ENCODE results near the gene PIK3R2.
"Not testable (repeated sequence)": the region's sequence is repeated elsewhere in the genome, so short reads cannot be mapped to it uniquely, and the experiment has no call there.

The PIK3R2 gene

DNA sequence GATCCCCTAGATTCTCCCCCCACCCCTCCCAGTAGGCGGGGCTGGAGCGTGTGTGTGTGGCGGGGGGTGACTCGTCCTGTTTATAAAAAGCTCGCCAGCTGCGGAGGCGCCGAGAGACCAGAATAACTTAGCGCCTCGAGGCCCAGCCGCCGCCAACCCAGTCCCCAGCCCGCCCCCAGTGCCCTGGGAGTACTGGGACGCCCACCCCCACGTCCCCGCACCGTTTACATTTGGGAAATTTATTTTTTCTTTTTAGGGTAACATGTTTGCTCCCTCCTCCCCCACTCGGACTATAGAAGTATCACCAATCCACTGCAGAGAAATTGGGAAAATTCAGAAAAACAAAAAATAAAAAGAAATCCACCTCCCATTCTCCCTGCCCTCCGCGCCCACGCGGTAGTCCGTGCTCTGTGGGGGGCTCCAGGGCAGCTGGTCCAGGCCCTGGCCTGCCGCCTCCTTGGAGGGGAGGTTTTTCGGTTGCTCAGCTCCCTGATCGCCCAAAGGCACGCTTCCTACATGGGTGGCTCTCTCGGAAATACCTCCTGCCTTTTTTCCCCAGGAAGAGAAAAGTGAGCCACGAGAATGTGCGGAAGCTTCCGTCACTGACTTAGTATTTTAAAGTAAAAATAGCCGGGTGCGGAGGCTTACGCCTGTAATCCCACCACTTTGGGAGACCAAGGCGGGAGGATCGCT lies 52.4 kb downstream of the PIK3R2 start:
- TF ChIP-seq, protein P1, sequence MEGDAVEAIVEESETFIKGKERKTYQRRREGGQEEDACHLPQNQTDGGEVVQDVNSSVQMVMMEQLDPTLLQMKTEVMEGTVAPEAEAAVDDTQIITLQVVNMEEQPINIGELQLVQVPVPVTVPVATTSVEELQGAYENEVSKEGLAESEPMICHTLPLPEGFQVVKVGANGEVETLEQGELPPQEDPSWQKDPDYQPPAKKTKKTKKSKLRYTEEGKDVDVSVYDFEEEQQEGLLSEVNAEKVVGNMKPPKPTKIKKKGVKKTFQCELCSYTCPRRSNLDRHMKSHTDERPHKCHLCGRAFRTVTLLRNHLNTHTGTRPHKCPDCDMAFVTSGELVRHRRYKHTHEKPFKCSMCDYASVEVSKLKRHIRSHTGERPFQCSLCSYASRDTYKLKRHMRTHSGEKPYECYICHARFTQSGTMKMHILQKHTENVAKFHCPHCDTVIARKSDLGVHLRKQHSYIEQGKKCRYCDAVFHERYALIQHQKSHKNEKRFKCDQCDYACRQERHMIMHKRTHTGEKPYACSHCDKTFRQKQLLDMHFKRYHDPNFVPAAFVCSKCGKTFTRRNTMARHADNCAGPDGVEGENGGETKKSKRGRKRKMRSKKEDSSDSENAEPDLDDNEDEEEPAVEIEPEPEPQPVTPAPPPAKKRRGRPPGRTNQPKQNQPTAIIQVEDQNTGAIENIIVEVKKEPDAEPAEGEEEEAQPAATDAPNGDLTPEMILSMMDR (IDR thresholded peaks at IDR 0.05; ENCODE audit: extremely low read depth, missing control alignments): no peak
- peak; percentile 81 for DNase-seq (ENCODE audit: low spot score)

DNA sequence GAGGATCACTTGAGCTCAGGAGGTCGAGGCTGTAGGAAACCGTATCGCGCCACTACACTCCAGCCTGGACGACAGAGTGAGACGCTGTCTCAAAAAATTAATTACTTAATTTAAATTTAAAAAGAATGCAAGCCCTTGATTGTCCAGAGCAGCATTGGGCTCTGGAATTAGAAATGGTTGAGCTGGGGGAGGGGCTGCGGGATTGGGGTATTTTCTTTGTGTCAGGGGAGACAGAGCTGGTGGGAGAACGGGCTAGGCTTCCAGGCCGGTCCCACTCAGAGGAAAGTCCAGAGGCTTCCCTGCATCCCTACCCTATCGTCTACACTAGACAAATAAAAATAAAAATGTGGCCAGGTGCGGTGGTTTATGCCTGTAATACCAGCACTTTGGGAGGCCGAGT lies 53.1 kb downstream of the PIK3R2 start:
- TF ChIP-seq, protein P1 (IDR thresholded peaks at IDR 0.05; ENCODE audit: extremely low read depth, missing control alignments): no peak
- DNase-seq (ENCODE audit: low spot score): peak; percentile 1

DNA sequence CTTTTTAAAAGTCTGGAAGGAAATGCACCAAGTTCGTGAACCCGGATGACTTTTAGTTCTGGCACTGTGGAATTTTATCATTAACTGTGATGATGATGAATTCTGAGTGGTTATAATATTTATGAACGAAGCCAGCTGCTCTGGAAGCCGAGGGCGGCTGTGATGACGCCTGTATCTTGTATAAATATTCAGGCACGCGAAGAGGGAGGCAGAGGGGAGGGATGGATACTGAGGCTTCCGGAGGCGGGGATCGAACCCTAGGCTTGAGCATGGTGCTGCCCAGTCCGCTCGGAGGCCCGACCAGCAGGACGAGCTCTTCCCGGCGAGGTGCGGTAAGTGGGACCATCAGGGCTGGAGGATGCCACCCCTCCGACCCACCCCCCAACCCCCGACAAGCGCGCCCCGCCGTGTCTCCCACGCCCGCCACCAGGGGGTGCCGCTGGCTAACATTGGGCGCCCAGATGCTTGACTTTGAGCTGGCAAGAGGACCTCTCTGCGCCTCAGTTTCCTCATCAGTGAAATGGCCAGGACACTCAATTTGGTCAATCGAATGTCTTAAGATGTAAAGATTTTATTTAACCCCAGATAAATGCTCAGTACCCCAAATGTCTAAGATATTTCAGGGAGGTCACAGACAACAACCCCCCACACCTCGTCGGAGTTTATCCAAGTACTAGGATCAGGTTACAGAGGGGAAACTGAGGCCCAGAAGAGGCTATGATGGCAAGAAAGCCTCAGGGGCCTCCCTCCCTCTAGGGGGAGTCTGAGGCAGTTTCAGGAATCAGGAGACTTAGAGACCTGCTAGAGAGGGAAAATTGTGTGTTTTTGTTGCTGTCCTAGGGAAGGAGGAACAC lies 55.4 kb downstream of the PIK3R2 start:
- TF ChIP-seq, protein P1 (IDR thresholded peaks at IDR 0.05; ENCODE audit: extremely low read depth, missing control alignments): peak; percentile 48

DNA sequence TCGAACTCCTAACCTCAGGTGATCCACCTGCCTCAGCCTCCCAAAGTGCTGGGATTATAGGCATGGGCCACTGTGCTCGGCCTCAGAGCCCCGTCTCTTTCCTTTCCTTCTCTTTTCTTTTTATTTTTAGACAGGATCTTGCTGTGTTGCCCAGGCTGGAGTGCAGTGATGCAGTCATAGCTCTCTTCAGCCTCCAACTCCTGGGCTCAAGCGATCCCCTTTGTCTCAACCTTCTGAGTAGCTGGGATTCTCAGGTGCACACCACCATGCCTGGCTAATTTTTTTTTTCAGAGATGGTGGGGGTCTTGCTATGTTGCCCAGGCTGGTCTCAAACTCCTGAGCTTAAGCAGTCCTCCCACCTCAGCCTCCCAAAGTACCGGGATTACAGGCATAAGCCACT lies 56.9 kb downstream of the PIK3R2 start:
- DNase-seq (ENCODE audit: low spot score): not testable (repeated sequence)

More for the DNA sequence above, 55.4 kb downstream of the PIK3R2 start:
- DNase-seq (ENCODE audit: low spot score): peak; percentile 69

DNA sequence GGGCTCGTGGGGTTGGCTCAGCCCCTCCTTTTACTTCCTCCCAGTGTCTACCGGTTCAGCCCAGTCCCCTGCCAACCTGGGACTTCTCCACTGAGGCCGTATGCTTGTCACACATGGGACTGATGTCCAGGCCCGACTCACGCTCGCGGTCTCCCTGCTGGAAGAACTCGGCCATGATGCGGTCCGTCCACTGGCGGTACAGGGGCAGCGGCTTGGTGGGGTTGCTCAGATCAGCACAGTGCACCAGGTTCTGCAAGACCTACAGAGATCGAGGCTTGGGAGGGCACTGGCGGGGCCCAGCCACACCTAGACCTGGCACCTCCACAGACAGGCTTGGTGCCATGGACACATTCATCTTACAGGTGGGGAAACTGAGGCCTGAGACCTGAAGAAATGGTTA lies 58.7 kb downstream of the PIK3R2 start:
- TF ChIP-seq, protein P1 (IDR thresholded peaks at IDR 0.05; ENCODE audit: extremely low read depth, missing control alignments): no peak
- DNase-seq (ENCODE audit: low spot score): no peak

DNA sequence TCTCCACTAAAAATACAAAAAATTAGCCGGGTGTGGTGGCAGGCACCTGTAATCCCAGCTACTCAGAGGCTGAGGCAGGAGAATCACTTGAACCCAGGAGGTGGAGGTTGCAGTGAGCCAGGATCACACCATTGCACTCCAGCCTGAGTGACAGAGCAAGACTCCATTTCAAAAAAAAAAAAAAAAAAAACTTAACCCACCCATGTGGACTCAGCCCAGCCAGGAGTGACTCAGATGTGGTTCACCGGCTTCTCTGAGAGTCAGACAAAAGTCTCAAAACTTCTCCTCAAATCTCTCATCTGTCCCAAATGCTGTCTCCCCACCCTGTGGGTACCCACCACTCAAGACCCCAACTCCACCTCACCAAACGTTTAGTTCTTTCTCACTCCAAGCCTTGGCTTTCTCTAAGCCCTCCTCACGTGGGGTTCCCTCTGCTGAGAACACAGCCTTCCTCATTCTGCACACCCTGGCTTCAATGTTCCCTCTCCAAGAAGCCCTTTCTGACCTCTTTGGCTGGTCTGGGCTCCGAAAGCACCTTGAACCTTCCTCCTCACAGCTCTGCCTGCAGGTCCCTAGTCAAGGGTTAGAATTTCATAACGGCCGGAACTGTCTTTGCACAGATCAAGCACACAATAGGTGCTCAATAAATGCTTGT lies 61.9 kb downstream of the PIK3R2 start:
- no peak for DNase-seq (ENCODE audit: low spot score)
- TF ChIP-seq, protein P1 (IDR thresholded peaks at IDR 0.05; ENCODE audit: extremely low read depth, missing control alignments): no peak

DNA sequence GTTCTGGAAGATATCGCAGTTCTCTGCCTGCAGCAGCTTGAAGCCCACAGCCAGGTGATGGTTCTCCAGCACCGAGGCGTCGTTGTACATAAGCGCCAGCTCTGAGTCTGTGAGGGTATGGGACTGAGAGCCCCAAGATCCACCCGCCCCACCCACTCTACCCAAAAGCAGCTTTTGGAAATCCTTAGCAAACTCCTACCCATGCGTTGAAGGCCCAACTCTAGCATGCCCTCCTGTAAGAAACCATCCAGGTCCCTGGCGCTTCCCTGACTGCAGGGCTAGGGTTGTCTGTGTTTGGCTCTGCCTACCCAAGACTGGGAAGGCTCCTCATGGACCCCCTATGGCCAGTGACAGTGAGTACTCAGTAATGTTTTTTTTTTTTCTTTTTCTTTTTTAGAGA lies 63.8 kb downstream of the PIK3R2 start:
- TF ChIP-seq, protein P1 (IDR thresholded peaks at IDR 0.05; ENCODE audit: extremely low read depth, missing control alignments): no peak
- no peak for DNase-seq (ENCODE audit: low spot score)

Measured in GM20000 (cell line).